HepG2 (cell line): ENCODE data around the gene RIPOR3. TPM values are rescaled to one million over a fixed set of nuclear protein-coding genes. Genes with fewer than 3 reads are reported as not detected.

Source experiments
- ATAC-seq: fragments of 200-7000 bp; cut with Tn5 transposase; 3 replicates; pipeline ENCODE4 v1.9.1; 2020; ENCODE audit warnings: mild to moderate bottlenecking, moderate library complexity
- BruUV-seq: library from RNA; stranded (reverse); fragments of 400-500 nt; replicated peaks from 2 replicates; lab custom pipeline; 2021; lab: Mats Ljungman, UMichigan
- CTCF ChIA-PET: fragments of 300-600 bp; formaldehyde crosslinking; extraction: SDS; loops from one replicate; lab custom pipeline; 2021; ENCODE audit warnings: low total read pairs, inconsistent platforms, low intra/inter-chr PET ratio; lab: Yijun Ruan, JAX
- POLR2A ChIA-PET: fragments of 350-600 bp; sonication (Branson Sonifier 250); formaldehyde crosslinking; loops from one replicate; lab custom pipeline; 2020; ENCODE audit warnings: antibody characterized with exemption, inconsistent platforms; lab: Yijun Ruan, JAX
- DNase-seq: peaks from one replicate; pipeline ENCODE4 v3.0.0-alpha.2; 2015; ENCODE audit warnings: low spot score
- FAIRE-seq: peaks from 3 replicates; lab custom pipeline; 2011; peaks lifted over from hg19 to GRCh38; lab: Jason Lieb, UNC
- H2AFZ ChIP-seq: one replicate; pipeline ENCODE4 v1.6.1; 2011; ENCODE audit warnings: low read length, inconsistent platforms
- H3K27ac ChIP-seq: fragments of 300-600 bp; 3 replicates; pipeline ENCODE4 v1.8.0; 2011; ENCODE audit warnings: mixed run types, mild to moderate bottlenecking, mixed read lengths, low read length, inconsistent platforms; ENCODE audit not compliant: insufficient read depth; ENCODE audit errors: extremely low read length
- H3K27me3 ChIP-seq, 2 experiments: fragments of 200-600 bp in 1 of 2; 2 replicates in 1 of 2; 3 replicates in 1 of 2; pipeline versions ENCODE4 v1.6.0 to v1.8.0; 2011; ENCODE audit warnings: low read length in 2 of 2, mild to moderate bottlenecking in 2 of 2, moderate library complexity in 2 of 2, inconsistent platforms in 1 of 2; ENCODE audit not compliant: insufficient read depth in 2 of 2, control insufficient read depth in 1 of 2
- H3K36me3 ChIP-seq, 2 experiments: fragments of 200-600 bp in 1 of 2; replicated peaks in 1 of 2; 2 replicates in 1 of 2; 3 replicates in 1 of 2; pipeline versions ENCODE4 v1.5.1 to v1.8.0; 2011; ENCODE audit warnings: low read length in 2 of 2, inconsistent platforms in 1 of 2; ENCODE audit not compliant: insufficient read depth in 2 of 2, control insufficient read depth in 1 of 2
- H3K4me1 ChIP-seq: 2 replicates; pipeline ENCODE4 v1.5.1; 2012; ENCODE audit warnings: low read length, inconsistent platforms; ENCODE audit not compliant: insufficient read depth
- H3K4me2 ChIP-seq: 2 replicates; pipeline ENCODE4 v1.6.0; 2011; ENCODE audit warnings: low read depth, low read length, inconsistent platforms
- H3K4me3 ChIP-seq, 3 experiments: fragments of 200-600 bp in 1 of 3; sonication (generic), shearing (Covaris generic) in 1 of 3; replicated peaks in 1 of 3; 2 replicates each; pipeline ENCODE4 v1.5.1; 2011 to 2016; ENCODE audit warnings: low read length in 3 of 3, inconsistent platforms in 2 of 3, low read depth in 2 of 3, mild to moderate bottlenecking in 2 of 3, control low read depth in 1 of 3, mixed read lengths in 1 of 3; ENCODE audit not compliant: insufficient read depth in 1 of 3
- H3K79me2 ChIP-seq: one replicate; pipeline ENCODE4 v1.6.1; 2011; ENCODE audit warnings: low read length, inconsistent platforms; ENCODE audit not compliant: insufficient read depth
- H3K9ac ChIP-seq: 2 replicates; pipeline ENCODE4 v1.6.0; 2011; ENCODE audit warnings: mild to moderate bottlenecking, low read depth, low read length, inconsistent platforms; ENCODE audit not compliant: insufficient read depth
- H3K9me3 ChIP-seq: 2 replicates; pipeline ENCODE4 v1.5.1; 2012; ENCODE audit warnings: mild to moderate bottlenecking, low read length
- H4K20me1 ChIP-seq: 2 replicates; pipeline ENCODE4 v1.6.0; 2011; ENCODE audit warnings: inconsistent platforms, mild to moderate bottlenecking, low read length, moderate library complexity; ENCODE audit not compliant: insufficient read depth
- HCFC1 ChIP-seq: fragments of 150-350 bp; IDR thresholded peaks from 2 replicates; pipeline ENCODE4 v1.6.1; 2014; ENCODE audit warnings: low read depth, low read length
- KAT2B ChIP-seq: fragments of 150-350 bp; IDR thresholded peaks from 2 replicates; pipeline ENCODE4 v1.6.1; 2014; ENCODE audit warnings: low read depth, low read length, borderline replicate concordance
- MYNN ChIP-seq: sonication (generic); formaldehyde crosslinking; IDR thresholded peaks from 2 replicates; pipeline ENCODE4 v1.4.0; 2020; ENCODE audit warnings: mild to moderate bottlenecking, low read depth, missing genetic modification reagents
- SYNCRIP ChIP-seq: fragments of 200-400 bp; formaldehyde crosslinking; IDR thresholded peaks from 2 replicates; pipeline ENCODE4 v1.6.1; 2018; ENCODE audit warnings: mild to moderate bottlenecking, low read depth, low read length; ENCODE audit not compliant: insufficient read depth
- ZNF672 ChIP-seq: sonication (generic); formaldehyde crosslinking; IDR thresholded peaks from 2 replicates; pipeline ENCODE4 v1.8.1; 2022; ENCODE audit warnings: missing genetic modification reagents
- ZNF788 ChIP-seq: sonication (generic); formaldehyde crosslinking; IDR thresholded peaks from 2 replicates; pipeline ENCODE4 v1.5.0; 2020; ENCODE audit warnings: mild to moderate bottlenecking, missing genetic modification reagents, borderline replicate concordance
- WGBS: methylation state at CpG from one replicate; pipeline ENCODE4 v1.1.6; 2017; ENCODE audit warnings: low lambda C conversion rate; 5-methylcytosine and 5-hydroxymethylcytosine counted together
- in situ Hi-C: cut with HindIII; loops from 2 replicates; pipeline ENCODE4 v1.10.0; 2017; ENCODE audit warnings: low pct_unique_long_range_greater_than_20kb; ENCODE audit not compliant: extremely low pct_ligation_motif_present
- intact Hi-C: fragments of 100-400 bp; cut with micrococcal nuclease; formaldehyde crosslinking; loops from one replicate; pipeline ENCODE4 v1.10.0; 2022; ENCODE audit not compliant: unreplicated experiment
- polyA plus RNA-seq, 8 experiments: library from polyadenylated mRNA; depleted of rRNA in 3 of 8; stranded (reverse) in 7 of 8; unstranded in 1 of 8; fragments of >200 nt; fragmentation: Illumina TruSeq in 4 of 8; extraction: Trizol in 4 of 8; gene quantifications; 2 replicates each; pipeline versions ENCODE4 v1.2.1 to v1.2.3, GENCODE V29; 2011 to 2016; ENCODE audit warnings: low read depth in 4 of 8, missing spikeins in 1 of 8, mixed read lengths in 1 of 8; ENCODE audit not compliant: insufficient read depth in 1 of 8
- total RNA-seq, 5 experiments: library from RNA; depleted of rRNA; stranded (reverse); fragments of >200 nt; fragmentation: Illumina TruSeq; extraction: Trizol; gene quantifications; 2 replicates each; pipeline ENCODE4 v1.2.3, GENCODE V29; 2016; ENCODE audit warnings: low read depth in 1 of 5
- TF ChIP-seq, protein P1 (sequence below): sonication (generic); formaldehyde crosslinking; conservative IDR thresholded peaks from 2 replicates; pipeline ENCODE4 v1.4.0; 2020; ENCODE audit warnings: missing genetic modification reagents
- TF ChIP-seq, protein P2 (sequence below): sonication (generic); formaldehyde crosslinking; IDR thresholded peaks from 2 replicates; pipeline ENCODE4; 2020; ENCODE audit warnings: missing genetic modification reagents, mild to moderate bottlenecking, borderline replicate concordance
- TF ChIP-seq, protein P3 (sequence below): sonication (generic); formaldehyde crosslinking; IDR thresholded peaks from 2 replicates; pipeline ENCODE4 v1.5.1; 2020; ENCODE audit warnings: mild to moderate bottlenecking, missing genetic modification reagents

The RIPOR3 gene
- total and polyA plus RNA-seq, 2 of the 13 experiments (the other 11 are each of a cell fraction or from before 2014, with no cell fraction given), result 0.18 TPM; not detected in 1

DNA sequence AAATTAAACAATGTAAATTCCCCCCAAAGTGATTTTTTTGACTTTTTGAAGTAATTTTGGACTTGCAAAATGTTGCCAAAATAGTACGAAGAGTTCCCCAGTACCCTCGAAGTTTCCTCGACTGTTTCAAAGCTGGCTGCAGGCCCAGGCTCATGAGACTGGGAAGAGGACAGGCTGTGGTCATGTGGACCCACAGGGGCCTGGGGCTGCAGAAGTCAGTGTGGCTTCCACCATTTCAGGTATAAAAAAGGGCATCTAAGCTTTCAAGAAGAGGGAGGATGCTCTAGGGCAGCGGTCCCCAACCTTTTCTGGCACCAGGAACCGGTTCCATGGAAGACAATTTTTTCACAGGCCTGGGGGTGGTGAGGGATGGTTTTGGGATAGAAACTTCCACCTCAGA is 106.1 kb downstream of the RIPOR3 start (continued):
- TF ChIP-seq, protein P1, sequence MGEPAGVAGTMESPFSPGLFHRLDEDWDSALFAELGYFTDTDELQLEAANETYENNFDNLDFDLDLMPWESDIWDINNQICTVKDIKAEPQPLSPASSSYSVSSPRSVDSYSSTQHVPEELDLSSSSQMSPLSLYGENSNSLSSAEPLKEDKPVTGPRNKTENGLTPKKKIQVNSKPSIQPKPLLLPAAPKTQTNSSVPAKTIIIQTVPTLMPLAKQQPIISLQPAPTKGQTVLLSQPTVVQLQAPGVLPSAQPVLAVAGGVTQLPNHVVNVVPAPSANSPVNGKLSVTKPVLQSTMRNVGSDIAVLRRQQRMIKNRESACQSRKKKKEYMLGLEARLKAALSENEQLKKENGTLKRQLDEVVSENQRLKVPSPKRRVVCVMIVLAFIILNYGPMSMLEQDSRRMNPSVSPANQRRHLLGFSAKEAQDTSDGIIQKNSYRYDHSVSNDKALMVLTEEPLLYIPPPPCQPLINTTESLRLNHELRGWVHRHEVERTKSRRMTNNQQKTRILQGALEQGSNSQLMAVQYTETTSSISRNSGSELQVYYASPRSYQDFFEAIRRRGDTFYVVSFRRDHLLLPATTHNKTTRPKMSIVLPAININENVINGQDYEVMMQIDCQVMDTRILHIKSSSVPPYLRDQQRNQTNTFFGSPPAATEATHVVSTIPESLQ, result no peak
- no peak for TF ChIP-seq KAT2B

DNA sequence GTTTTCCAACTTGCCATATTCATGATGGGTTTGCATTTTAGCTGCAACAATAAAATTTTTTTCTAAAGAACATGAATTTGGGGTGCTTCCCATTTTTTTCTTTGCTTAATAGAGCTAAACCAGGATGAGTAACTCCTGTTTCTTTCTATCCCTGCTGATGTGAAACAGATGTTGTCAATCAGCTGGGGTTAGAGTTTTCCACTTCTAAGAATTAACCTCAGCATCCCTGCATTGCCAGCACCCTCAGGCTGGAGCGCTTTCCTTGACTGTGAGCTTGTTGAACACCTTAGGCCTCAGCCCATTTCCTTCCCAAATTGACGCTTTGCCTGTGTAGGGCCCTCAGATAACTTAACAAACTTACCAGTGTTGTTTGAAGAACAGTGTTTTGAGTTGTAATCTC is 106.7 kb downstream of the RIPOR3 start:
- DNase-seq (no peak), ATAC-seq (no peak), FAIRE-seq (no peak)
- intact Hi-C loops (loop anchor here (5.0 kb wide), 1 partner anchor 462 kb away; no protein-coding TSS in a partner anchor), in situ Hi-C loops (loop anchor here (10.0 kb wide), 1 partner anchor 470 kb away; the partner anchor contains the start of gene UBE2V1)
- Histone ChIP-seq H3K27me3 (no peaks in the 10 kb centered on the region), H4K20me1 (no peaks in the 10 kb centered on the region), H3K9me3 (no peaks in the 10 kb centered on the region), H3K4me3 (no peak overlapping the region), H3K4me2 (no peak overlapping the region), H3K9ac (no peak overlapping the region), H3K4me1 (no peaks in the 10 kb centered on the region), H2AFZ (no peak overlapping the region), H3K36me3 (peaks cover 30 to 55% of the 10 kb centered on the region in 2 experiments), H3K79me2 (no peaks in the 10 kb centered on the region), H3K27ac (no peak overlapping the region)
- ChIA-PET CTCF (no interaction called here), POLR2A (no interaction called here)
- WGBS, result 95% methylated on average over 2 of the region's 2 CpGs
- BruUV-seq, result no TSS peak
- no peak for TF ChIP-seq MYNN (CRISPR knock-in tag)
- TF ChIP-seq HCFC1, result no peak
- TF ChIP-seq, protein P2, sequence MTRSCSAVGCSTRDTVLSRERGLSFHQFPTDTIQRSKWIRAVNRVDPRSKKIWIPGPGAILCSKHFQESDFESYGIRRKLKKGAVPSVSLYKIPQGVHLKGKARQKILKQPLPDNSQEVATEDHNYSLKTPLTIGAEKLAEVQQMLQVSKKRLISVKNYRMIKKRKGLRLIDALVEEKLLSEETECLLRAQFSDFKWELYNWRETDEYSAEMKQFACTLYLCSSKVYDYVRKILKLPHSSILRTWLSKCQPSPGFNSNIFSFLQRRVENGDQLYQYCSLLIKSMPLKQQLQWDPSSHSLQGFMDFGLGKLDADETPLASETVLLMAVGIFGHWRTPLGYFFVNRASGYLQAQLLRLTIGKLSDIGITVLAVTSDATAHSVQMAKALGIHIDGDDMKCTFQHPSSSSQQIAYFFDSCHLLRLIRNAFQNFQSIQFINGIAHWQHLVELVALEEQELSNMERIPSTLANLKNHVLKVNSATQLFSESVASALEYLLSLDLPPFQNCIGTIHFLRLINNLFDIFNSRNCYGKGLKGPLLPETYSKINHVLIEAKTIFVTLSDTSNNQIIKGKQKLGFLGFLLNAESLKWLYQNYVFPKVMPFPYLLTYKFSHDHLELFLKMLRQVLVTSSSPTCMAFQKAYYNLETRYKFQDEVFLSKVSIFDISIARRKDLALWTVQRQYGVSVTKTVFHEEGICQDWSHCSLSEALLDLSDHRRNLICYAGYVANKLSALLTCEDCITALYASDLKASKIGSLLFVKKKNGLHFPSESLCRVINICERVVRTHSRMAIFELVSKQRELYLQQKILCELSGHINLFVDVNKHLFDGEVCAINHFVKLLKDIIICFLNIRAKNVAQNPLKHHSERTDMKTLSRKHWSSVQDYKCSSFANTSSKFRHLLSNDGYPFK (CRISPR knock-in tag), result no peak
- TF ChIP-seq SYNCRIP, result no peak
- TF ChIP-seq, protein P3, sequence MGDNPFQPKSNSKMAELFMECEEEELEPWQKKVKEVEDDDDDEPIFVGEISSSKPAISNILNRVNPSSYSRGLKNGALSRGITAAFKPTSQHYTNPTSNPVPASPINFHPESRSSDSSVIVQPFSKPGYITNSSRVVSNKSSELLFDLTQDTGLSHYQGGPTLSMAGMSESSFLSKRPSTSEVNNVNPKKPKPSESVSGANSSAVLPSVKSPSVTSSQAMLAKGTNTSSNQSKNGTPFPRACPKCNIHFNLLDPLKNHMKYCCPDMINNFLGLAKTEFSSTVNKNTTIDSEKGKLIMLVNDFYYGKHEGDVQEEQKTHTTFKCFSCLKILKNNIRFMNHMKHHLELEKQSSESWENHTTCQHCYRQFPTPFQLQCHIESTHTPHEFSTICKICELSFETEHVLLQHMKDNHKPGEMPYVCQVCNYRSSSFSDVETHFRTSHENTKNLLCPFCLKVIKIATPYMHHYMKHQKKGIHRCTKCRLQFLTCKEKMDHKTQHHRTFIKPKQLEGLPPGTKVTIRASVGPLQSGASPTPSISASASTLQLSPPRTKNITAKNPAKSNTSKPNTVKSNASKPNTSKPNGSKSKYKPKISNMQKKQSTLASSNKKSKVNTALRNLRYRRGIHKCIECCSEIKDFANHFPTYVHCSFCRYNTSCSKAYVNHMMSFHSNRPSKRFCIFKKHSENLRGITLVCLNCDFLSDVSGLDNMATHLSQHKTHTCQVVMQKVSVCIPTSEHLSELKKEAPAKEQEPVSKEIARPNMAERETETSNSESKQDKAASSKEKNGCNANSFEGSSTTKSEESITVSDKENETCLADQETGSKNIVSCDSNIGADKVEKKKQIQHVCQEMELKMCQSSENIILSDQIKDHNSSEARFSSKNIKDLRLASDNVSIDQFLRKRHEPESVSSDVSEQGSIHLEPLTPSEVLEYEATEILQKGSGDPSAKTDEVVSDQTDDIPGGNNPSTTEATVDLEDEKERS (CRISPR knock-in tag), result no peak
- TF ChIP-seq ZNF672, result no peak
- TF ChIP-seq ZNF788, result no peak
